ENCODE measurements around the gene TAF9B.
"Not testable (repeated sequence)": the region's sequence is repeated elsewhere in the genome, so short reads cannot be mapped to it uniquely, and the experiment has no call there.

TAF9B gene

DNA sequence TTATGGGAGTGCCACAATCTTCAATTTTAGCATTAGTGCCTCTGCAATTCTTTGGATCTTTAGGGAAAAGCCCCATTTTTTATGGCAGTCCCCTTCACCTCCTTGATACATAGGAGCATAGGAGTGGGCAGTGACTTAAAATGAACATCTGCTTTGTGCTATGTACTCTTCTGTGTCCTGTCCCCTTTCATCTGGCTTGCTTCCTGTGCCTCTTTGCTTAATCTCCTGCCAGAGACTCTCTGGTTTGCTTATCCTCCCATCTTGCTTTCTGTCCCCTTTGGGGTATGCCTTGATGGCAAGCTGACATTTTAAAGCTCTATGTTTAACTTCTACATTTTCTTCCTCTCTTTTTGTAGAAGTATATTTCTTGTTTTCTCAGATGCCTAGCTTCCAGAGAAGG, 23.1 kb downstream of the TAF9B start:
- DNase-seq: no peak

DNA sequence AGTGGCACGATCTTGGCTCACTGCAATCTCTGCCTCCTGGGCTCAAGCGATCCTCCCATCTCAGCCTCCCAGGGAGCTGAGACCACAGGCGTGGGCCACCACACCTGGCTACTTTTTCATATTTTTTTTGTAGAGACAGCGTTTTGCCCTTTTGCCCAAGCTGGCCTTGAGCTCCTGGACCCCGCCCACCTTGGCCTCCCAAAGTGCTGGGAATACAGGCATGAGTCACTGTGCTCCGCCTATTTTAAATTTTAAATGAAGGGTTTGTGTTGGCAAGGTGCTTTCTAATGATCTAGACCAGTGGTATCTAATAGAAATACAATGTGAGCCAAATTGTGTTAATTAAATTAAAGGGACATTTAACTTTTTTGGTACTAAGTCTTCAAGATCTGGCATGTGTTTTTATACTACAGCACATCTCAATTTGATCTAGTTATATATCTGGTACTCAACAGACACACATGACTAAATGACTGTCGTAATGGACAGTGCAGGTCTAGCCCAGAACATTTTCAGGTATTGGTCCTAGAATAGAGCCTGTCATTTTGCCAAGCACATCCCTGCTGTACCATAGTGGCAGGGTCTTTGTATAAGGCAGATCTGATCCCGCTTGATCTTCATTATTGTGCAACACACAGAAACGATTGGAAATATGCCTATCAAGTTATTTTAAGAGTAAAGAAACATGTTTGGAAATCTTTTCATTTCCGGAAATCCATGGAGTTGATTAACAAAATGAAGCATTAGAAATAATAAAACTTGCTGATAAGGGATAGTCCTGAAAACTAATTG, 28.1 kb downstream of the TAF9B start:
- no peak for DNase-seq

DNA sequence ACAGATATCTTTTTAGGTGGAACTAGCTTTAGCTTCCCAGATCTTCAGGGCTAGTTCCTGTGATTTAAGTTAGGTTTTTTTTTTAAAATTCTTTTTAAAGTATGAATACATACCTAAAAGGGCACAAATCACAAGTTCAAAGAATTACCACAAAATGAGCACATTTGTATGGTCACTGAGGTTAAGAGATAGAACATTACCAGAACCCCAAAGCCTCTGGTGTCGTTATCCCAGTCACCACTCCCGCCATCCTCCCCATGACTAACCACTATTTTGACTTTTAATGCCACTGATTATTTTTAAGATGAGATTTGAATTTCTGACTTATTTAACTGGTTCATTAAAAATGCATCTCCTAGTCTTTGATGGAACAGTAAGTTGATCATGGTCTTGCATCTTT, 30.0 kb downstream of the TAF9B start:
- no peak for DNase-seq

DNA sequence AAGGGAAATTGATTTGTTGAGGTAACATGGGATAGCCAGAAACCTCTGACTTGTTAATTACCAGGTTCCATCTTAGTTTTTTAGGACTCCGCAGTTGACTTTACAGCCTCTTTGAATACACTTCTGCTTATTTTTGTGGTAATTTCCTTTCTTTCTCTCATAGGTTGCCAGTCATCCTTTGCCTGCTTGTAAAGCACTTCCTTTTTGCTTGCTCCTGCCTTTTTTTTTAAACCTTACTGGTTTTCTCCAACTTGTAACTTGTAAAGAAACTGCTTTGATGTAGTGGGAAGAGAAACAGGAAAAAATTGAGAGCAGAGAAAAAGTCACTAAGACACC, 32.8 kb downstream of the TAF9B start:
- no peak for DNase-seq

DNA sequence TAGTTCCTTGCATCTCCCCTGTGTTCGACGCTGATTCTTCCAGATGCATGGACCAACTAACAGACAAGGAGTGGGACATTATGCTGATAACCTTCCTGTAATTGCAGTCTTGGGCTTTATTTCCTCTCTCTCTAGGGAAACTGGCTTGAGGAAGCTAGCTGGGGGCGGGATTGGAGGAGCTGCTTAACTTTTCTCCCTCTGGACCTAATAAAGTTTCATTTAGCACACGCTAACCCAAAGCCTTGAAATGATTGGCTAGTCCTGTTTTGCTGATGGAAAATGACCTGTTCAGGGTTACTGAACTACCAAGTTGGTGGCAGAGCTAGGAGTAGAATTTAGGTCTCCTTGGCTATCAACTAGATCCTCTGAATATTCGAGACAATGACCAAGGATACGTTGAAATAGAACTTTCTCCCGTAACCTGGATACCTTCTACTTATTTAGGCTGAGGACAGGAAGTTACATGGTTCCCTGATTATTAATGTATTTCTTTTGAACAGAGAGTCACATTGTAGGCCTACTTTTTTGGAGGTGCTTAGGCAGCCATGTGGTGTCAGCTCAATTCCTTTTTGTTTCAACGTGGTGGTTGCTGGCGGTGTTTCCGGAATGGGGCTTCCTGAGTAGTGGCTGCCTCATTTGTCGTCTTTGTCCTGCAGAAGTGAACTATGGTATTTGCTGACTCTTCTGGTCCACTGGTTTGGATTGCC, 33.4 kb downstream of the TAF9B start:
- no peak for DNase-seq

DNA sequence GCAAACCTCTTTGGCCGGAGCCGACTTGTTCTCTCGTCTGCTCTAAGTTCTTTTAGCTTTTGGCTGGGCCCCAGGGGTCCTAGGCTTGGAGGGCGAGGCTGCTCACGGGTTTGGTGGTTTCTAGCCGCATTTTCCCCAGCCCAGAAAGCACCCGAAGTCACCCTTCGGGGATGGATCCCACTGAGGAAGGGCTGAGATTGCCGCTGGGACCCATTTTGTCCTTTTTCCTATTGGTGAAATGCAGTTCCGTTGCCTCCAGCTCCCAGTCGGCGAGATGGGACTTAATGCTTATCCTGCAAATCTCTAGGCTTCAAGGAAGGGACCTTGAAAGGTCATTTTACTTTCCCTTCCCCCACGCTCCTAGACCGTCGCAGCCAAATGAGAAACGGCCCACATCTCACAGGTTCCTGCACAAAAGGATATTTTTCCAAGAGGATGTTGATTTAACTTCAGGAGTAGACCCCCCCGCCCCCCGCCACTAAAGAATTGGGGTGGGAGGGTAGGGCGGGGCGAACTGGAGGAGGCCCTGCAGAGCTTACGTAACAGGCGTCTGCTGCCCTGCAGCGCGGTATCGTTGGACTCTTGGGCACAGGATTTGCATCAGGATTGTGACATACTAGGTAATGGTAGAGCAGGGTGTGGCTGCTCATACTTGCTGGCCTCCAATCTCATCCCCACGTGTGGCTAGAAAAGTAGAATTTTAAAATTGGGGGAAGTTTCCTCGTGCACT, 34.8 kb downstream of the TAF9B start:
- DNase-seq: no peak

DNA sequence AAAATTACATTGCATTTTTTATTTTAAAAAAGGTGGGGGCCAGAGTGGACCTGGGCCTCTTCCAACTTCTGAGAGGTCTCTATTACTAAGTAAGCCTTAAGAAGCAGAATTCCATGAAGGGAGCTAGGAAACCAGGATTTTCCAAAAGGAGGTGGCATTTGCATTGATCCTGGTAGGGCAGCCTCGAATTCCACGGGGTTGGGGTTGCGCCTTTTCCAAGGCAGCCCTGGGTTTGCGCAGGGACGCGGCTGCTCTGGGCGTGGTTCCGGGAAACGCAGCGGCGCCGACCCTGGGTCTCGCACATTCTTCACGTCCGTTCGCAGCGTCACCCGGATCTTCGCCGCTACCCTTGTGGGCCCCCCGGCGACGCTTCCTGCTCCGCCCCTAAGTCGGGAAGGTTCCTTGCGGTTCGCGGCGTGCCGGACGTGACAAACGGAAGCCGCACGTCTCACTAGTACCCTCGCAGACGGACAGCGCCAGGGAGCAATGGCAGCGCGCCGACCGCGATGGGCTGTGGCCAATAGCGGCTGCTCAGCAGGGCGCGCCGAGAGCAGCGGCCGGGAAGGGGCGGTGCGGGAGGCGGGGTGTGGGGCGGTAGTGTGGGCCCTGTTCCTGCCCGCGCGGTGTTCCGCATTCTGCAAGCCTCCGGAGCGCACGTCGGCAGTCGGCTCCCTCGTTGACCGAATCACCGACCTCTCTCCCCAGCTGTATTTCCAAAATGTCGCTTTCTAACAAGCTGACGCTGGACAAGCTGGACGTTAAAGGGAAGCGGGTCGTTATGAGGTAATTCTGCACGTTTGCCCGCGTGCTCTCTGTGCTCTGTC, 35.6 kb downstream of the TAF9B start, which contains the start of gene PGK1:
Gene PGK1 (plus strand): TSS at position 626 of the 824 bp plus-strand sequence. CDS start 93 bp downstream, at position 719.
- peak; percentile 70 for DNase-seq

DNA sequence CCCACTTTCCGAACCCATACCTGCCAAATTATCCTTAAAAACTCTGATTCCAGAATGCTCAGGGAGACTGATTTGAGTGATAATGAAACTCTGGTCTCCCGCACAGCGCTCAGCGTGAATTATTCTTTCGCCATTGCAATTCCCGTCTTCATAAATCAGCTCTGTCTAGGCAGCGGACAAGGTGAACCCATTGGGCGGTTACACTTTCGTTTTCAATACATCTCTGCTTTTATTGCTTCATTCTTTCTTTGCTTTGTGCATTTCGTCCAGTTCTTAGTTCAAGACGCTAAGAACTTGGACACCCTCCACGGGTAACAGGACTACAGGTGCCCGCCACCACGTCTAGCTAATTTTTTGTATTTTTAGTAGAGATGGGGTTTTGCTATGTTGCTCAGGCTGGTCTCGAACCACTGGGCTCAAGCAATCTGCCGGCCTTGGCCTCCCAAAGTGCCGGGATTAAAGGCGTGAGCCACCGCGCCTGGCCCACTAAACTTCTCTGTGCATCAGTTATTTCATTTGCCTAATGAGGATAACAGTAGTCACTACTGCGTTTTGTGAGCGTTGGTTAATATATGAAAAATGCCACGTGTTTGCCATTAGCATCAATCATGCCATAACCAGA, 36.3 kb downstream of the TAF9B start:
- no peak for DNase-seq

DNA sequence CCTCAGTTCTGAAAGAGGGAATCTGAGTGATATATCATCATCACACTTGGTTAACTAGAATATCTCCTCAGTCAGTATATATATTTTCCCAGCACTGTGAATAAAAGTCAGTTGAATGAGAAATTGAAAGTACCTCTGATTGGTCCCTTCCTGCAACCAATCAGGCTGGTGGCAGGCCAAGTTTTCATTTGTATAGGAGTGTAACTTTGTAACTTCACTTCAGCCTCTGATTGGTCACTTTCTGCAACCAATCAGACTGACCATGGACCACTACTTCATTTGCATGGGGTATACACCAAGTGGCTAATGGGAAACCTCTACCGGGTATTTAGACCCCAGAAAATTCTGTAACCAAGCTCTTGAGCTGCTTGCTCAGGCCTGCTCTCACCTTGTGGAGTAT, 37.4 kb downstream of the TAF9B start:
- no peak for DNase-seq

DNA sequence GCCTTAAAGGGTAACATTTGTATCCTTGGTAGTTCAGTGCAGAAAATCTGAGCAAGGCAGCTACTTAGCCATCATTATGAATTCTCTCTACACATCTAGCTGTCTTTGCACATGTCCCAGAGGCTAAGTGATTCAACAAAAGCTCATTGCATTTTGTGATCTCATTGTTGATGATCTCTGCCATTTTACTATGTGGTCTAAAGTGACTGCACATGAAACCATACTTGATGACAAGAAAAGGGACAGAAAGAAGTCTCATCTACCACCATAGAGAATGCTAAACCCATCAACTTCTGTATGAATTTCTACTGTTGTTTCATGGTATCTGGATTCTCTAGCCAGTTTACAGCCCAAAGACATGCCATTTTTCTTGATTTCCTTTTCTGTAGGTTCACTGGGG, 41.3 kb downstream of the TAF9B start:
- DNase-seq: no peak

DNA sequence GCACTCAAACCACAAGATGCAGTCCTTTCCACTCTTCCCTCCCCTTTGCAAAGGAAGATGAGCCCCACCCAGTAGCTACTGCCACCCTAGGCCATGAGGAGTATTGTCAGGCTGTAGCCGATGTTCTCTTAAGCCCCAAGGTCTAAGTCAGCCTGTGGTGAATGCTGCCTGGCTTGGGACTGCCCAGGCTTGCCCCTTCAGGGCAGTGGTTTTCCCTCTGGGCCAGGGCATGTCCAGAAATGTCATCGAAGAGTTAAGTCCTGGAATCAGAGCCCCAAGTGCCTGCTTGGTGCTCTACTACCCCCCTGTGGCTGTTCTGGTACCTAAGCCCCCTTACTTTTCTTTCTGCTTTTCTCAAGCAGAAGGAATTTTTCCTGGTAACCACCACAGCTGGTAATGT, 47.2 kb downstream of the TAF9B start:
- no peak for DNase-seq

DNA sequence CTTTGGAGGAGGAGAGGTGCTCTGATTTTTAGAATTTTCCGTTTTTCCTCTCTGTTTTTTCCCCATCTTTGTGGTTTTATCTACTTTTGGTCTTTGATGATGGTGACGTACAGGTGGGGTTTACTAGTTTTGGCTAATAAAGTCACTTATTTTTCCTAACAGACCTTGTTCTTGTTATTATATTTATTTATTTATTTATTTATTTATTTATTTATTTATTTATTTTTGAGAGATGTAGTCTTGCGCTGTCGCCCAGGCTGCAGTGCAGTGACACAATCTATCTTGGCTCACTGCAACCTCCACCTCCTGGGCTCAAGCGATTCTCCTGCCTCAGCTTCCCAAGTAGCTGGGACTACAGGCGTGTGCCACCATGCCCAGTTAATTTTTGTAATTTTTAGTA, 58.0 kb downstream of the TAF9B start:
- not testable (repeated sequence) for DNase-seq
